Activated naive CD4-positive, alpha-beta T cell treated with anti-CD3 and anti-CD28 coated beads, Interleukin-2, amount 10 ng/mL, durations not matched to agents 7 days and 5 days (primary cell): ENCODE measurements around the gene LAMTOR5.
A peak's percentile ranks its signal among the peaks of the same experiment; 100 is the strongest.
"Not testable (repeated sequence)": the region's sequence is repeated elsewhere in the genome, so short reads cannot be mapped to it uniquely, and the experiment has no call there.

Source experiments
- CTCF ChIA-PET: fragments of 350-600 bp; sonication (Branson Sonifier 250); formaldehyde crosslinking; loops from one replicate; lab custom pipeline; 2021; ENCODE audit warnings: antibody characterized with exemption; lab: Charles Lee
- DNase-seq: peaks from one replicate; pipeline ENCODE4 v3.0.0-alpha.2; 2020
- H3K27ac Mint-ChIP-seq: one replicate; pipeline ENCODE4 v1.8.0; 2021; ENCODE audit warnings: mild to moderate bottlenecking, moderate library complexity, mixed read lengths
- H3K27me3 Mint-ChIP-seq: one replicate; pipeline ENCODE4 v1.8.0; 2021; ENCODE audit warnings: mild to moderate bottlenecking, mixed read lengths
- H3K36me3 Mint-ChIP-seq: one replicate; pipeline ENCODE4 v1.8.0; 2021; ENCODE audit warnings: mixed read lengths
- H3K4me1 Mint-ChIP-seq: one replicate; pipeline ENCODE4 v1.8.0; 2021; ENCODE audit warnings: mixed read lengths
- H3K4me3 Mint-ChIP-seq: one replicate; pipeline ENCODE4 v1.8.0; 2021; ENCODE audit warnings: mild to moderate bottlenecking, moderate library complexity, mixed read lengths
- H3K9me3 Mint-ChIP-seq: one replicate; pipeline ENCODE4 v1.8.0; 2021; ENCODE audit warnings: mixed read lengths

Gene LAMTOR5

DNA sequence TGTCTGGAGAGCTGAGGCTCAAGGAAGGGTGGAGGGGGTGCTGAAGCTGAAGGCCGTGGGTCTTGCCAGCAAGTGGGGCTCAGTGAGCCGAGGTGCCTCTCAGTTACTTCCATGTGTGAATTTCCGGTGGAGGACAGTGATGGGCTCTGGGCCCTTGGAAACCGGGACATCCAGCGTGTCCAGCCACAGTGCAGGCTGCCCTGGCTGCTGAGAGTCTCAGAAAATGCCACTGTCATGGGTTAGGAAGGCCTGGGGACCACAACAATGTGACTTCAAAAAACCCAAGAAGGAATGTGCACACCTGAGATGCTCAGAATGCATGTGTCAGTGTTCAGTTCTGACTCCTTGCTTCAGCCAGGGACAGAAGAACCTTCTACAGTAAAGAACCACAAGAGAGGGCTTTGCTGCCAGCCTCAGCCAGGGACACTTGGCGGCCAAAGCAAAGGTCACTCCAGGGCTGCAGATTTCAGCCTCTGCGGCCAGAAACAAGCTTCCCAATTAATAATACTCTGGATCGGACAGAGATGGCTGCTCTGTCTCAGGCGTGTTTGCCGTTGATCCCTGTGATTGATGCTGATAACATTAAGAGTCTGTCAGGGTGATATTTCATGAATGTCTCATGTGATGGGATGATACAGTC, 12.6 kb upstream of the LAMTOR5 start:
- CTCF ChIA-PET = interaction anchor here (1.0 to 1.1 kb wide), 2 partner anchors 8 to 76 kb away, joined by 4 read pairs; no protein-coding TSS in a partner anchor
- Mint-ChIP-seq H3K4me1 (peaks cover 4% of the 10 kb centered on the region), H3K36me3 (no peaks in the 10 kb centered on the region), H3K4me3 (no peak overlapping the region), H3K9me3 (no peaks in the 10 kb centered on the region), H3K27me3 (peaks cover 20% of the 10 kb centered on the region), H3K27ac (no peak overlapping the region)
- no peak for DNase-seq

- CTCF ChIA-PET = no interaction called here
- Mint-ChIP-seq H3K4me1 (peaks cover 4% of the 10 kb centered on the region), H3K9me3 (no peaks in the 10 kb centered on the region), H3K27me3 (peaks cover 12% of the 10 kb centered on the region), H3K36me3 (no peaks in the 10 kb centered on the region), H3K27ac (no peak overlapping the region), H3K4me3 (no peak overlapping the region)
- DNase-seq = no peak
Measured at GRCh38 chr1:110418729-110419128, 11.2 kb upstream of the LAMTOR5 start.

DNA sequence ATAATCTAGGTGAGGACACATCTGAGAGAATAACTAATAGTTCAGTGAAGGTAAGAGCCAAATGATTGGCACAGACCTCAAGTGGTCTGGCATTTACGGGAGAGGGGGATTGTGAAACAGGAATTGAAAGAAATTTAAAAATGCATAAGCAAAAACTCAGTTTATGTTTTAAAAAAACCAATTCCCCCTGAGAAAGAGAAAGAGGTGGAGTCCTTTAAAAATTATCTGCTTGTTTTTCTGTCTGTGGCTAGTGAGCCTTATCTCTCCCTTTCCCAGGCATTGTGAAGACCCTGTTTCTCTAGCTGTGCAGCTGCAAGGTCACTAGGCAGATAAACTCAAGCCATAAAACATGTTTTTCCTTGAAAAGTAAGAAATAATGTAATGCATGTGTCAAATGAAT, 5.6 kb upstream of the LAMTOR5 start:
- H3K36me3 Mint-ChIP-seq, DNase-seq, H3K4me3 Mint-ChIP-seq, H3K27me3 Mint-ChIP-seq, H3K27ac Mint-ChIP-seq, H3K9me3 Mint-ChIP-seq: not testable (repeated sequence)
- H3K4me1 Mint-ChIP-seq = peaks cover 12% of the 10 kb centered on the region
- CTCF ChIA-PET = interaction anchor here (1.1 to 6.9 kb wide), 15 partner anchors 8 to 367 kb away, joined by 3 to 88 read pairs (median 7); partner anchors contain the start of gene KCNC4

GRCh38 chr1:110412576-110412975, 5.1 kb upstream of the LAMTOR5 start:
- Mint-ChIP-seq H3K4me3 (no peak overlapping the region), H3K9me3 (no peaks in the 10 kb centered on the region), H3K4me1 (peaks cover 17% of the 10 kb centered on the region), H3K27ac (no peak overlapping the region), H3K27me3 (no peaks in the 10 kb centered on the region), H3K36me3 (peaks cover under 1% of the 10 kb centered on the region)
- CTCF ChIA-PET = interaction anchor here (0.6 to 6.9 kb wide), 18 partner anchors 8 to 368 kb away, joined by 3 to 88 read pairs (median 6); partner anchors contain the start of gene KCNC4
- peak; percentile 75 for DNase-seq

GRCh38 chr1:110411173-110411735, 3.8 kb upstream of the LAMTOR5 start:
- H3K4me3 Mint-ChIP-seq = no peak overlapping the region
- peaks cover 7% of the 10 kb centered on the region for H3K36me3 Mint-ChIP-seq
- CTCF ChIA-PET = interaction anchor here (0.9 to 6.9 kb wide), 13 partner anchors 20 to 214 kb away, joined by 3 to 88 read pairs (median 10); partner anchors contain the start of gene KCNC4
- no peak overlapping the region for H3K27ac Mint-ChIP-seq
- no peaks in the 10 kb centered on the region for H3K9me3 Mint-ChIP-seq
- no peak for DNase-seq
- H3K27me3 Mint-ChIP-seq = no peaks in the 10 kb centered on the region
- peaks cover 25% of the 10 kb centered on the region for H3K4me1 Mint-ChIP-seq

- Mint-ChIP-seq H3K27ac (no peak overlapping the region), H3K36me3 (peaks cover 11% of the 10 kb centered on the region), H3K9me3 (no peaks in the 10 kb centered on the region), H3K4me1 (peaks cover 32% of the 10 kb centered on the region), H3K27me3 (no peaks in the 10 kb centered on the region), H3K4me3 (peak overlapping the region; percentile 13)
- no peak for DNase-seq
- CTCF ChIA-PET = interaction anchor here (1.3 to 6.6 kb wide), 5 partner anchors 51 to 207 kb away, joined by 3 to 88 read pairs (median 13); no protein-coding TSS in a partner anchor
Measured at GRCh38 chr1:110409316-110409715, 1.8 kb upstream of the LAMTOR5 start.

DNA sequence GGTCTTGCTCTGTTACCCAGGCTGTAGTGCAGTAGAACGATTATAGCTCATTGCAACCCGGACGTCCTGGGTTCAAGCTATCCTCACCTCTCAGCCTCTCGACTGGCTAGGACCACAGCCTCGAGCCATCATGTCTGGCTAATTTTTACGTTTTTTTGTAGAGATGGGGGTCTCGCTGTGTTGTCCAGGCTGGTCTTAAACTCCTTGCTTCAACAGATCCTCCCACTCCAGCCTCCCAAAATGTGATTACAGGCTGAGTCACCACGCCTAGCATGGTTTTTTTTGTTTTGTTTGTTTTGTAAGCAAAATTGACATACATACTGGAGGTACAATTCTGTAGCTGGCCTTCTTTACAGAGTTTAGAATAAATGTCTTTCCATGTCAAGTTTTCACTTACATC, 994 bp upstream of the LAMTOR5 start:
- CTCF ChIA-PET = interaction anchor here (1.0 to 6.6 kb wide), 6 partner anchors 52 to 212 kb away, joined by 3 to 88 read pairs (median 10); no protein-coding TSS in a partner anchor
- H3K4me3 Mint-ChIP-seq = peak overlapping the region; percentile 99
- peak overlapping the region; percentile 99 for H3K27ac Mint-ChIP-seq
- H3K36me3 Mint-ChIP-seq = peaks cover 16% of the 10 kb centered on the region
- DNase-seq = no peak
- peaks cover 33% of the 10 kb centered on the region for H3K4me1 Mint-ChIP-seq
- no peaks in the 10 kb centered on the region for H3K27me3 Mint-ChIP-seq
- no peaks in the 10 kb centered on the region for H3K9me3 Mint-ChIP-seq

DNA sequence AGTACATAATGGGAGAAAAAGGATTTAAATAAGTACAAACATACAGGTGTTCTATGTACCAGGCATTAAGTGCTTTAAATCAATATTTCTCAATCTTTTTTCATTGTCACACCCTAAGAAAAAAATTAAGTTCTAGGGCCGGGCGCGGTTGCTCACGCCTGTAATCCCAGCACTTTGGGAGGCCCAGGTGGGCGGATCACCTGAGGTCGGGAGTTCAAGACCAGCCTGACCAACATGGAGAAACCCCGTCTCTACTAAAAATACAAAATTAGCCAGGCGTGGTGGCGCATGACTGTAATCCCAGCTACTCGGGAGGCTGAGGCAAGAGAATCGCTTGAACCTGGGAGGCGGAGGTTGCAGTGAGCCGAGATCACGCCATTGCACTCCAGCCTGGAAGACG, 1.1 kb downstream of the LAMTOR5 start:
- CTCF ChIA-PET = interaction anchor here (0.6 to 3.2 kb wide), 3 partner anchors 14 to 203 kb away, joined by 3 to 14 read pairs (median 3); no protein-coding TSS in a partner anchor
- H3K9me3 Mint-ChIP-seq, DNase-seq, H3K27me3 Mint-ChIP-seq: not testable (repeated sequence)
- peak overlapping the region; percentile 99 for H3K27ac Mint-ChIP-seq
- H3K36me3 Mint-ChIP-seq = peaks cover 16% of the 10 kb centered on the region
- peak overlapping the region; percentile 99 for H3K4me3 Mint-ChIP-seq
- H3K4me1 Mint-ChIP-seq = peaks cover 33% of the 10 kb centered on the region

DNA sequence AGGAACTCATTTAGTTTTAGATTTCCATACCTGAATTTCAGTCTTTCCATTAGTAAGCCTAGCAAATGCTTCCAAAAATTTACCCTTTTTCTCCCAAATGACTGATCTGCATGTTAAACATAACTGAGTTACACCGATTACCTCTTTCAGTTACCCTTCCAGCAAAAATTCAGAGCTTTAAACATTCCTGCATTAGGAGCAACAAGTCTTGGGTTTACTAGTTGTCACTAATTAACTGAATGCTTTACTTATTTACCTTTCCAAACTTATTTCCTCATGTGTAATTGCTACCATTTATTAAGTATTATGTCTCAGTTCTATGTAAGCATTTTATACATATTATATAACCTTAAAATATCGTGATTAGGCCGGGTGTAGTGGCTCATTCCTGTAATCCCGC, 3.1 kb downstream of the LAMTOR5 start:
- Mint-ChIP-seq H3K27ac (no peak overlapping the region), H3K36me3 (peaks cover 22% of the 10 kb centered on the region), H3K4me3 (no peak overlapping the region), H3K9me3 (no peaks in the 10 kb centered on the region), H3K27me3 (no peaks in the 10 kb centered on the region), H3K4me1 (peaks cover 33% of the 10 kb centered on the region)
- no peak for DNase-seq
- CTCF ChIA-PET = interaction anchor here (0.9 kb wide), 1 partner anchor 55 kb away, joined by 4 read pairs; no protein-coding TSS in a partner anchor

DNA sequence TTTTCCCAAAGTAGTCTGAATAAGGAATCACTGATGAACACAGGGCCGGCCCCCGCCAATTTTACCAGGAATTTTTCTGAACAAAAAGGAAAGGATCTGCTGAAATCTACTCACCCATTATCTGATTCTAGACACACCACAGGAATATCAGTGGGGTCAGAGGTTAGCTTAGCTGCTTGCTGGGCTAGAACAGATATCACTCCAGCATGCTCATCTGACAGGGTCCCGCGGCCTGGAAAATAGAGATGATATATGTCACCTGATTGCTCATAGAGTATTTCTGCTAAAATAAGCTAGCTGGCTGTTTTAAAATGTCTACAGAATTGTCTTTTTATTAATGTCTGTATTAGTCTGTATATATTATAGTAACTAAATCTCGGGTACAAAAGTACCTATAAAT, 3.7 kb downstream of the LAMTOR5 start:
- Mint-ChIP-seq H3K4me1 (peaks cover 28% of the 10 kb centered on the region), H3K4me3 (no peak overlapping the region), H3K36me3 (peaks cover 23% of the 10 kb centered on the region), H3K27me3 (no peaks in the 10 kb centered on the region), H3K9me3 (no peaks in the 10 kb centered on the region), H3K27ac (no peak overlapping the region)
- CTCF ChIA-PET = interaction anchor here (0.9 kb wide), 1 partner anchor 56 kb away, joined by 4 read pairs; no protein-coding TSS in a partner anchor
- DNase-seq = no peak

- peaks cover 25% of the 10 kb centered on the region for H3K36me3 Mint-ChIP-seq
- H3K4me1 Mint-ChIP-seq, H3K9me3 Mint-ChIP-seq, CTCF ChIA-PET, DNase-seq, H3K27ac Mint-ChIP-seq, H3K27me3 Mint-ChIP-seq, H3K4me3 Mint-ChIP-seq: not testable (repeated sequence)
Measured at GRCh38 chr1:110396259-110396958, 11.1 kb downstream of the LAMTOR5 start.

DNA sequence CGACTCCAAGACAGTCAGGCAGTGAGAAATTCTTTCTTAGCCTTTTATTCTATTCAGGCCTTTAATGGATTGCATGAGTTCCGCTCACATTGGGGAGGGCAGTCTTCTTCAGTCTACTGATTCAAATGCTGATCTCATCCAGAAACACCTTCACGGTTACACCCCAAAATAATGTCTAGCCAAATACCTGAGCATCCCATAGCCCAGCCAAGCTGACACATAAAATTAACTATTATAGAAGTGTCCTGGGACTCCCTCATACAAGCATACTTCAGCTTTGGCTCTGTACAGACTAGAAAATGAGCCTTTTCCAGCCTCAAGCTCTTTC, 13.0 kb downstream of the LAMTOR5 start:
- Mint-ChIP-seq H3K36me3 (peaks cover 25% of the 10 kb centered on the region), H3K27ac (no peak overlapping the region), H3K4me1 (peaks cover 5% of the 10 kb centered on the region), H3K4me3 (no peak overlapping the region), H3K27me3 (no peaks in the 10 kb centered on the region), H3K9me3 (peaks cover 3% of the 10 kb centered on the region)
- no peak for DNase-seq
- CTCF ChIA-PET = no interaction called here

DNA sequence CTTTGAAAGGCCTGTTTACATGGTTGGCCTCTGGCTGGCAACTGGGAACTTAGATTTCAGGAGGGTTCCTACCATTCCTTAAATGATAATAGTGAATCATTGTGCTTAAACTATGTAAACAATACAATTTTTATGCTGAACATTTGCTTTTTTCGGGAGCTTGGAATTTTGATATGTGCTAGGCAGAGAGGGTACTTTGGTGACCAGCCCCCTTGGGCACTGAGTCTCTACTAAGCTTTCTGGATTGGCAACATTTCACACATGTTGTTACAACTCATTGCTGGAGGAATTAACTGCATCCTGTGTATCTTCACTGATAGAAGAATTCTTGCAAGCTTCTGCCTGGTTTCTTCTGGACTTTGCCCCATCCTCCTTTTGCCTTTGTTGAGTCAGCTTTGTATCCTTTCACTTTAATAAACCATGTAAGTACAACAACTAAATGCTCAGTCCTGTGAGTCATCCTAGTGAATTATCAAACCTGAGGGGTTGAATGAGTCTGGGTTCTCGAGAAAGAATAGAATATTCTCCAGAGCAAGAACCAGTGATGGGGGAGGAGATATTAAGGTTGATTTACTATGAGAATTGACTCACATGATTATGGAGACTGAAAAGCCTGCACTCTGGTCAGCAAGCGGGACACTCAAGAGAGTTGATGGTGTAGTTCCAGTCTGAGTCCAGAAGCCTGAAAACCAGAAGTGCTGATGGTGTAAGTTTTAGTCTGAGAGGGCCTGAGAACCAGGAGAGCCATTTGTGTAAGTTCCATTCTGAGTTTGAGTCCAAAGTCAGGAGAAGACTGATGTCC, 13.6 kb downstream of the LAMTOR5 start:
- CTCF ChIA-PET = no interaction called here
- Mint-ChIP-seq H3K27me3 (no peaks in the 10 kb centered on the region), H3K4me1 (peaks cover 5% of the 10 kb centered on the region), H3K9me3 (peaks cover 3% of the 10 kb centered on the region), H3K4me3 (no peak overlapping the region), H3K36me3 (peaks cover 24% of the 10 kb centered on the region), H3K27ac (peak overlapping the region; percentile 30)
- DNase-seq = no peak
